Measurements from ENCODE around the gene HAPSTR1. TPM values are rescaled to one million over a fixed set of nuclear protein-coding genes. Genes with fewer than 3 reads are reported as not detected.

Gene HAPSTR1
- total RNA-seq, 2 donors from 2014 or later: 31.9 to 32.6 TPM

GRCh38 chr16:9090101-9090959 lies 1.1 kb upstream of the HAPSTR1 start:
- Histone ChIP-seq H3K4me1 (peaks cover 33% of the 10 kb centered on the region), H3K4me3 (peak overlapping the region; percentile 12 to 28), H3K9me3 (no peaks in the 10 kb centered on the region), H3K27me3 (no peaks in the 10 kb centered on the region), H3K36me3 (replicated peaks in 1 of 2; ENCODE audit: insufficient read depth in 1 of 2, low read depth in 2 of 2) (no peaks in the 10 kb centered on the region), H3K27ac (peak overlapping the region in 3 of 4 donors; percentile 62 to 84 (median 76))
- intact Hi-C loops (cut with DNase I): no loop called here
- TF ChIP-seq, protein P1, sequence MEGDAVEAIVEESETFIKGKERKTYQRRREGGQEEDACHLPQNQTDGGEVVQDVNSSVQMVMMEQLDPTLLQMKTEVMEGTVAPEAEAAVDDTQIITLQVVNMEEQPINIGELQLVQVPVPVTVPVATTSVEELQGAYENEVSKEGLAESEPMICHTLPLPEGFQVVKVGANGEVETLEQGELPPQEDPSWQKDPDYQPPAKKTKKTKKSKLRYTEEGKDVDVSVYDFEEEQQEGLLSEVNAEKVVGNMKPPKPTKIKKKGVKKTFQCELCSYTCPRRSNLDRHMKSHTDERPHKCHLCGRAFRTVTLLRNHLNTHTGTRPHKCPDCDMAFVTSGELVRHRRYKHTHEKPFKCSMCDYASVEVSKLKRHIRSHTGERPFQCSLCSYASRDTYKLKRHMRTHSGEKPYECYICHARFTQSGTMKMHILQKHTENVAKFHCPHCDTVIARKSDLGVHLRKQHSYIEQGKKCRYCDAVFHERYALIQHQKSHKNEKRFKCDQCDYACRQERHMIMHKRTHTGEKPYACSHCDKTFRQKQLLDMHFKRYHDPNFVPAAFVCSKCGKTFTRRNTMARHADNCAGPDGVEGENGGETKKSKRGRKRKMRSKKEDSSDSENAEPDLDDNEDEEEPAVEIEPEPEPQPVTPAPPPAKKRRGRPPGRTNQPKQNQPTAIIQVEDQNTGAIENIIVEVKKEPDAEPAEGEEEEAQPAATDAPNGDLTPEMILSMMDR (IDR thresholded peaks at IDR 0.05): no peak
- no peak for TF ChIP-seq POLR2A (IDR thresholded peaks at IDR 0.05)
- DNase-seq: peak; percentile 35 to 48 (median 40)
- 12 to 25% methylated on average over 20 to 85 of the region's 85 CpGs for WGBS, 2 donors
- no peak for ATAC-seq

DNA sequence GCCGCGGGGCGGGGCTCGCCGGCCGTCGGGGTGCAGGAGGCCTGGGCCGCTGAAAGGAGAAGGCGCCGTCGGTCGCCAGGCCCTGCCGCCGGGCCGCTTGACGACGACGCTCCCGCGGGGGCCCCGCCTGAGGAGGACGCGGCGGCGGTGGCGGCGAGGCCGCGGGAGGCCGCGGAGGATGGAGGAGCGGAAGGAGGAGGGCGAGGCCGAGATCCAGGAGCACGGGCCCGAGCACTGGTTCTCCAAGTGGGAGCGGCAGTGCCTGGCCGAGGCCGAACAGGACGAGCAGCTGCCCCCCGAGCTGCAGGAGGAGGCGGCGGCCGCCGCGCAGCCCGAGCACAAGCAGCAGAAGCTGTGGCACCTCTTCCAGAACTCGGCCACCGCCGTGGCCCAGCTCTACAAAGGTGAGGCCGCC lies 430 bp downstream of the HAPSTR1 start:
- no peaks in the 10 kb centered on the region for H3K9me3 ChIP-seq
- TF ChIP-seq, protein P1 (IDR thresholded peaks at IDR 0.05): no peak
- TF ChIP-seq POLR2A (IDR thresholded peaks at IDR 0.05): no peak
- ATAC-seq (peak; percentile 21), DNase-seq (peak; percentile 44 to 53 (median 48))
- intact Hi-C loops (cut with DNase I): no loop called here
- peak overlapping the region; percentile 46 to 79 for H3K4me3 ChIP-seq
- H3K36me3 ChIP-seq (replicated peaks in 1 of 2; ENCODE audit: insufficient read depth in 1 of 2, low read depth in 2 of 2): no peaks in the 10 kb centered on the region
- 1% methylated on average over 50 of the region's 51 CpGs; no CpG with 5 or more reads in 1 of the 2 donors for WGBS, 2 donors
- H3K27me3 ChIP-seq: no peaks in the 10 kb centered on the region
- peak overlapping the region; percentile 97 to 99 (median 98) for H3K27ac ChIP-seq
- H3K4me1 ChIP-seq: peaks cover 48% of the 10 kb centered on the region

GRCh38 chr16:9092282-9092977 lies 986 bp downstream of the HAPSTR1 start:
- ATAC-seq (no peak), DNase-seq (peak; percentile 20 to 51 (median 39))
- no peaks in the 10 kb centered on the region for H3K27me3 ChIP-seq
- intact Hi-C loops (cut with DNase I): no loop called here
- TF ChIP-seq, protein P1 (IDR thresholded peaks at IDR 0.05): no peak
- no peak for TF ChIP-seq POLR2A (IDR thresholded peaks at IDR 0.05)
- peaks cover 54% of the 10 kb centered on the region for H3K4me1 ChIP-seq
- WGBS, 2 donors: 0 to 1% methylated on average over 19 to 48 of the region's 64 CpGs
- no peaks in the 10 kb centered on the region for H3K36me3 ChIP-seq (replicated peaks in 1 of 2; ENCODE audit: insufficient read depth in 1 of 2, low read depth in 2 of 2)
- no peaks in the 10 kb centered on the region for H3K9me3 ChIP-seq
- peak overlapping the region; percentile 46 to 79 for H3K4me3 ChIP-seq
- peak overlapping the region; percentile 97 to 99 (median 98) for H3K27ac ChIP-seq

- Histone ChIP-seq H3K27me3 (no peaks in the 10 kb centered on the region), H3K9me3 (no peaks in the 10 kb centered on the region), H3K4me3 (peak overlapping the region; percentile 46 to 79), H3K27ac (peak overlapping the region in 3 of 4 donors; percentile 97 to 99 (median 99)), H3K4me1 (peaks cover 59% of the 10 kb centered on the region), H3K36me3 (replicated peaks in 1 of 2; ENCODE audit: insufficient read depth in 1 of 2, low read depth in 2 of 2) (no peaks in the 10 kb centered on the region)
- 0 to 5% methylated on average over 18 of the region's 18 CpGs for WGBS, 2 donors
- intact Hi-C loops (cut with DNase I): no loop called here
- TF ChIP-seq POLR2A (IDR thresholded peaks at IDR 0.05): peak in 2 of 3 donors; percentile 45 to 59
- TF ChIP-seq, protein P1 (IDR thresholded peaks at IDR 0.05): no peak
- peak; percentile 54 to 73 (median 62) for DNase-seq
- ATAC-seq: no peak
Measured at GRCh38 chr16:9092978-9093344, 1.5 kb downstream of the HAPSTR1 start.

All from body of pancreas (tissue), 4 donors.